HepG2 (cell line): ENCODE results near the gene ACSM2B. TPM values are rescaled to one million over a fixed set of nuclear protein-coding genes. Genes with fewer than 3 reads are reported as not detected.

Experiments used
- BHLHE40 ChIP-seq: IDR thresholded peaks from 2 replicates; pipeline ENCODE4 v1.6.1; 2011; ENCODE audit warnings: low read length, improper control_type of control experiment
- ETV6 ChIP-seq: sonication (generic); formaldehyde crosslinking; conservative IDR thresholded peaks from 2 replicates; pipeline ENCODE4 v1.4.0; 2020; ENCODE audit warnings: missing genetic modification reagents
- FOXC1 ChIP-seq: sonication (generic); formaldehyde crosslinking; IDR thresholded peaks from 2 replicates; pipeline ENCODE4 v1.8.0; 2022; ENCODE audit warnings: mild to moderate bottlenecking, missing genetic modification reagents, borderline replicate concordance
- MAFG ChIP-seq: sonication (generic); formaldehyde crosslinking; IDR thresholded peaks from 2 replicates; pipeline ENCODE4 v1.5.1; 2020; ENCODE audit warnings: mild to moderate bottlenecking, missing genetic modification reagents
- MBNL3 ChIP-seq: fragments of 250-450 bp; sonication (Bioruptor Pico); conservative IDR thresholded peaks from 2 replicates; pipeline ENCODE4 v1.8.0; 2022; ENCODE audit warnings: mild to moderate bottlenecking, inconsistent platforms
- MTF2 ChIP-seq: sonication (generic); formaldehyde crosslinking; IDR thresholded peaks from 2 replicates; pipeline ENCODE4 v1.5.0; 2020; ENCODE audit warnings: missing genetic modification reagents, borderline replicate concordance
- PHF20 ChIP-seq: sonication (generic); formaldehyde crosslinking; IDR thresholded peaks from 2 replicates; pipeline ENCODE4 v1.5.0; 2020; ENCODE audit warnings: mild to moderate bottlenecking, missing genetic modification reagents
- SAFB2 ChIP-seq: sonication (generic); formaldehyde crosslinking; IDR thresholded peaks from 2 replicates; pipeline ENCODE4 v1.5.1; 2020; ENCODE audit warnings: missing genetic modification reagents, low read depth, mild to moderate bottlenecking, borderline replicate concordance
- SNAPC5 ChIP-seq: sonication (generic); formaldehyde crosslinking; IDR thresholded peaks from 2 replicates; pipeline ENCODE4 v1.8.1; 2023; ENCODE audit warnings: mild to moderate bottlenecking, missing genetic modification reagents, borderline replicate concordance
- SOX6 ChIP-seq, 2 experiments: fragments of 450-650 bp in 1 of 2; sonication (generic) in 1 of 2; formaldehyde crosslinking in 1 of 2; IDR thresholded peaks; 2 replicates each; pipeline versions ENCODE4 v1.4.0 to v1.6.1; 2017 to 2020; ENCODE audit warnings: antibody characterized with exemption in 1 of 2, mild to moderate bottlenecking in 1 of 2, missing genetic modification reagents in 1 of 2
- U2AF2 ChIP-seq: fragments of 200-400 bp; formaldehyde crosslinking; IDR thresholded peaks from 2 replicates; pipeline ENCODE4 v1.6.1; 2017; ENCODE audit warnings: low read depth, mild to moderate bottlenecking, low read length
- ZBTB20 ChIP-seq: sonication (generic); formaldehyde crosslinking; IDR thresholded peaks from 2 replicates; pipeline ENCODE4 v1.8.1; 2023; ENCODE audit warnings: missing genetic modification reagents, low read depth, mild to moderate bottlenecking, borderline replicate concordance
- ZBTB8A ChIP-seq: sonication (generic); formaldehyde crosslinking; IDR thresholded peaks from 2 replicates; pipeline ENCODE4 v1.4.0; 2020; ENCODE audit warnings: mild to moderate bottlenecking, low read depth, missing genetic modification reagents, borderline replicate concordance
- ZKSCAN5 ChIP-seq: sonication (generic); formaldehyde crosslinking; IDR thresholded peaks from 2 replicates; pipeline ENCODE4 v1.5.1; 2020; ENCODE audit warnings: mild to moderate bottlenecking, missing genetic modification reagents
- ZNF24 ChIP-seq: fragments of 450-650 bp; IDR thresholded peaks from 2 replicates; pipeline ENCODE4 v1.6.1; 2017; ENCODE audit warnings: antibody characterized with exemption, mild to moderate bottlenecking
- ZNF296 ChIP-seq: sonication (generic); formaldehyde crosslinking; conservative IDR thresholded peaks from 2 replicates; pipeline ENCODE4 v1.5.0; 2020; ENCODE audit warnings: mild to moderate bottlenecking, missing genetic modification reagents
- ZNF616 ChIP-seq: sonication (generic); formaldehyde crosslinking; IDR thresholded peaks from 2 replicates; pipeline ENCODE4 v1.5.0; 2020; ENCODE audit warnings: low read depth, mild to moderate bottlenecking, missing genetic modification reagents
- ZNF670 ChIP-seq: sonication (generic); formaldehyde crosslinking; IDR thresholded peaks from 2 replicates; pipeline ENCODE4 v1.8.0; 2022; ENCODE audit warnings: mild to moderate bottlenecking, missing genetic modification reagents, borderline replicate concordance
- polyA plus RNA-seq, 8 experiments: library from polyadenylated mRNA; depleted of rRNA in 3 of 8; stranded (reverse) in 7 of 8; unstranded in 1 of 8; fragments of >200 nt; fragmentation: Illumina TruSeq in 4 of 8; extraction: Trizol in 4 of 8; gene quantifications; 2 replicates each; pipeline versions ENCODE4 v1.2.1 to v1.2.3, GENCODE V29; 2011 to 2016; ENCODE audit warnings: low read depth in 4 of 8, missing spikeins in 1 of 8, mixed read lengths in 1 of 8; ENCODE audit not compliant: insufficient read depth in 1 of 8
- total RNA-seq, 5 experiments: library from RNA; depleted of rRNA; stranded (reverse); fragments of >200 nt; fragmentation: Illumina TruSeq; extraction: Trizol; gene quantifications; 2 replicates each; pipeline ENCODE4 v1.2.3, GENCODE V29; 2016; ENCODE audit warnings: low read depth in 1 of 5
- TF ChIP-seq, protein P1 (sequence below): sonication (generic); formaldehyde crosslinking; IDR thresholded peaks from 2 replicates; pipeline ENCODE4 v1.5.0; 2020; ENCODE audit warnings: mild to moderate bottlenecking, missing genetic modification reagents
- TF ChIP-seq, protein P2 (sequence below): sonication (generic); formaldehyde crosslinking; IDR thresholded peaks from 2 replicates; pipeline ENCODE4 v1.4.0; 2020; ENCODE audit warnings: missing genetic modification reagents, mild to moderate bottlenecking, borderline replicate concordance
- TF ChIP-seq, protein P3 (sequence below): sonication (generic); formaldehyde crosslinking; IDR thresholded peaks from 2 replicates; pipeline ENCODE4 v1.4.0; 2020; ENCODE audit warnings: missing genetic modification reagents

Gene ACSM2B
- total and polyA plus RNA-seq, 2 of the 13 experiments (the other 11 are each of a cell fraction or from before 2014, with no cell fraction given) = 22.9 to 34.0 TPM

DNA sequence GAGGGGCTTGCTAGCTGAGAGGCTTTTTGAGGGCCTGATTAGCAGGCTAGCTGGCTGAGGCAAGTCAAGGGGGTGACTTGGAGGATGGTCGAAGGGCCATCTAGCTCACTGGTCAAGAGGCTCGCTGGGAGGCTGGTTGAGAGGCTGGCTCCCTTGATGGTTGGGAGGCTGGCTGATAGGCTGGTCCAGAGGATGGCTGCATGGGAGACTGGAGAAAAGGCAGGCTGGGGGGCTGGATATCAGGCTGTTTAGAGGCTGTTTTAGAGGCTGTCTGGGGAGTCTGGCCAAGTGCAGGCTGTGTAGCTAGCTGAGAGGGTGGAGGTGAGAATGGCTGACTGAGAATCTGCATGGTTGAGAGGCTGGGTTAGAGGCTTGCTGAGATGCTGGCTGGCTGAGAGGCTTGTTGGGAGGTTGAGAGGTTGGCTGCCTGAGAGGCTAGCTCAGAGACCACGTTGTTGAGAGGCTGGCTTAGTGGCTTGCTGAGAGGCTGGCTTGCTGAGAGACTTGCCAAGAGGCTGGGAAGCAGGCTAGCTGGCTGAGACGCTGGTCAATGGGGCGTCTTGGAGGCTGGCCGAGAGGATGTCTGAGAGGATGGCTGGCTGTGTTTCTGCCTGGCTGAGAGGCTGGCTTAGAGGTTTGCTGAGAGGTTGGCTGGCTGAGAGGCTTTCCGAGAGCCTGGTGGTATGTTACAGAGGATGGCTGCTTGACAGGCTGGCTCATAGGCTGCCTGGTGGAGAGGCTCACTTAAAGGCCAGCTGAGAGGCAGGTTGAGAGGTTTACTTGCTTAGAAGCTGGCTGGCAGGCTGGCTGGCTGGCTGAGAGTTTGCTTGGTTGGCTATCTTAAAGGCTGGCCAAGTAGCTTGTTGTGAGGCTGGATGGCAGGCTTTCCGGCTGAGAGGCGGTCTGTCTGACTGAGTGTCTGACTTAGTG lies 36.6 kb upstream of the ACSM2B start (continued):
- TF ChIP-seq ZNF616 (CRISPR knock-in tag) (0 out of 2 replicates have a peak, but pooled peaks have one; percentile 22), ZKSCAN5 (peak; percentile 63; the same call in 1 of the 2 replicates), SNAPC5 (CRISPR knock-in tag) (no peak), BHLHE40 (0 out of 2 replicates have a peak, but pooled peaks have one; percentile 13), ZNF296 (0 out of 2 replicates have a peak, but pooled peaks have one; percentile 22), ZBTB20 (CRISPR knock-in tag) (0 out of 2 replicates have a peak, but pooled peaks have one; percentile 10), SOX6 (IDR thresholded peaks at IDR 0.05) (no peak), SOX6 (CRISPR knock-in tag; IDR thresholded peaks at IDR 0.05) (0 out of 2 replicates have a peak, but pooled peaks have one; percentile 22), SAFB2 (0 out of 2 replicates have a peak, but pooled peaks have one; percentile 42), FOXC1 (CRISPR knock-in tag) (no peak), MAFG (CRISPR knock-in tag) (no peak), PHF20 (CRISPR knock-in tag) (peak; percentile 31; the same call in 1 of the 2 replicates), ZNF670 (0 out of 2 replicates have a peak, but pooled peaks have one; percentile 64), ETV6 (no peak), MBNL3 (CRISPR knock-in tag) (no peak), MTF2 (CRISPR knock-in tag) (no peak), ZNF24 (no peak), U2AF2 (no peak), ZBTB8A (CRISPR knock-in tag) (no peak)
- TF ChIP-seq, protein P1, sequence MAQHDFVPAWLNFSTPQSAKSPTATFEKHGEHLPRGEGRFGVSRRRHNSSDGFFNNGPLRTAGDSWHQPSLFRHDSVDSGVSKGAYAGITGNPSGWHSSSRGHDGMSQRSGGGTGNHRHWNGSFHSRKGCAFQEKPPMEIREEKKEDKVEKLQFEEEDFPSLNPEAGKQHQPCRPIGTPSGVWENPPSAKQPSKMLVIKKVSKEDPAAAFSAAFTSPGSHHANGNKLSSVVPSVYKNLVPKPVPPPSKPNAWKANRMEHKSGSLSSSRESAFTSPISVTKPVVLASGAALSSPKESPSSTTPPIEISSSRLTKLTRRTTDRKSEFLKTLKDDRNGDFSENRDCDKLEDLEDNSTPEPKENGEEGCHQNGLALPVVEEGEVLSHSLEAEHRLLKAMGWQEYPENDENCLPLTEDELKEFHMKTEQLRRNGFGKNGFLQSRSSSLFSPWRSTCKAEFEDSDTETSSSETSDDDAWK (CRISPR knock-in tag) = no peak
- TF ChIP-seq, protein P2, sequence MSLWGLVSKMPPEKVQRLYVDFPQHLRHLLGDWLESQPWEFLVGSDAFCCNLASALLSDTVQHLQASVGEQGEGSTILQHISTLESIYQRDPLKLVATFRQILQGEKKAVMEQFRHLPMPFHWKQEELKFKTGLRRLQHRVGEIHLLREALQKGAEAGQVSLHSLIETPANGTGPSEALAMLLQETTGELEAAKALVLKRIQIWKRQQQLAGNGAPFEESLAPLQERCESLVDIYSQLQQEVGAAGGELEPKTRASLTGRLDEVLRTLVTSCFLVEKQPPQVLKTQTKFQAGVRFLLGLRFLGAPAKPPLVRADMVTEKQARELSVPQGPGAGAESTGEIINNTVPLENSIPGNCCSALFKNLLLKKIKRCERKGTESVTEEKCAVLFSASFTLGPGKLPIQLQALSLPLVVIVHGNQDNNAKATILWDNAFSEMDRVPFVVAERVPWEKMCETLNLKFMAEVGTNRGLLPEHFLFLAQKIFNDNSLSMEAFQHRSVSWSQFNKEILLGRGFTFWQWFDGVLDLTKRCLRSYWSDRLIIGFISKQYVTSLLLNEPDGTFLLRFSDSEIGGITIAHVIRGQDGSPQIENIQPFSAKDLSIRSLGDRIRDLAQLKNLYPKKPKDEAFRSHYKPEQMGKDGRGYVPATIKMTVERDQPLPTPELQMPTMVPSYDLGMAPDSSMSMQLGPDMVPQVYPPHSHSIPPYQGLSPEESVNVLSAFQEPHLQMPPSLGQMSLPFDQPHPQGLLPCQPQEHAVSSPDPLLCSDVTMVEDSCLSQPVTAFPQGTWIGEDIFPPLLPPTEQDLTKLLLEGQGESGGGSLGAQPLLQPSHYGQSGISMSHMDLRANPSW (CRISPR knock-in tag) = 0 out of 2 replicates have a peak, but pooled peaks have one; percentile 12
- TF ChIP-seq, protein P3, sequence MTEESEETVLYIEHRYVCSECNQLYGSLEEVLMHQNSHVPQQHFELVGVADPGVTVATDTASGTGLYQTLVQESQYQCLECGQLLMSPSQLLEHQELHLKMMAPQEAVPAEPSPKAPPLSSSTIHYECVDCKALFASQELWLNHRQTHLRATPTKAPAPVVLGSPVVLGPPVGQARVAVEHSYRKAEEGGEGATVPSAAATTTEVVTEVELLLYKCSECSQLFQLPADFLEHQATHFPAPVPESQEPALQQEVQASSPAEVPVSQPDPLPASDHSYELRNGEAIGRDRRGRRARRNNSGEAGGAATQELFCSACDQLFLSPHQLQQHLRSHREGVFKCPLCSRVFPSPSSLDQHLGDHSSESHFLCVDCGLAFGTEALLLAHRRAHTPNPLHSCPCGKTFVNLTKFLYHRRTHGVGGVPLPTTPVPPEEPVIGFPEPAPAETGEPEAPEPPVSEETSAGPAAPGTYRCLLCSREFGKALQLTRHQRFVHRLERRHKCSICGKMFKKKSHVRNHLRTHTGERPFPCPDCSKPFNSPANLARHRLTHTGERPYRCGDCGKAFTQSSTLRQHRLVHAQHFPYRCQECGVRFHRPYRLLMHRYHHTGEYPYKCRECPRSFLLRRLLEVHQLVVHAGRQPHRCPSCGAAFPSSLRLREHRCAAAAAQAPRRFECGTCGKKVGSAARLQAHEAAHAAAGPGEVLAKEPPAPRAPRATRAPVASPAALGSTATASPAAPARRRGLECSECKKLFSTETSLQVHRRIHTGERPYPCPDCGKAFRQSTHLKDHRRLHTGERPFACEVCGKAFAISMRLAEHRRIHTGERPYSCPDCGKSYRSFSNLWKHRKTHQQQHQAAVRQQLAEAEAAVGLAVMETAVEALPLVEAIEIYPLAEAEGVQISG = no peak; the same call in 1 of the 2 replicates
- TF ChIP-seq, all 625 proteins: peak for 17
